Fibroblast of mammary gland (primary cell): ENCODE data around the gene CHAT.

ENCODE experiments used
- DNase-seq: peaks from one replicate; pipeline ENCODE4 v3.0.0-alpha.2; 2010; ENCODE audit warnings: low read depth
- H3K4me3 ChIP-seq: 2 replicates; pipeline ENCODE4 v1.5.1; 2011; ENCODE audit warnings: low read depth, mild to moderate bottlenecking, low read length, moderate library complexity; ENCODE audit not compliant: control insufficient read depth
- TF ChIP-seq, protein P1 (sequence below): conservative IDR thresholded peaks from 2 replicates; pipeline ENCODE4 v1.5.1; 2011; ENCODE audit warnings: low read depth, low read length, inconsistent platforms; ENCODE audit not compliant: control insufficient read depth, insufficient read depth

The CHAT gene

DNA sequence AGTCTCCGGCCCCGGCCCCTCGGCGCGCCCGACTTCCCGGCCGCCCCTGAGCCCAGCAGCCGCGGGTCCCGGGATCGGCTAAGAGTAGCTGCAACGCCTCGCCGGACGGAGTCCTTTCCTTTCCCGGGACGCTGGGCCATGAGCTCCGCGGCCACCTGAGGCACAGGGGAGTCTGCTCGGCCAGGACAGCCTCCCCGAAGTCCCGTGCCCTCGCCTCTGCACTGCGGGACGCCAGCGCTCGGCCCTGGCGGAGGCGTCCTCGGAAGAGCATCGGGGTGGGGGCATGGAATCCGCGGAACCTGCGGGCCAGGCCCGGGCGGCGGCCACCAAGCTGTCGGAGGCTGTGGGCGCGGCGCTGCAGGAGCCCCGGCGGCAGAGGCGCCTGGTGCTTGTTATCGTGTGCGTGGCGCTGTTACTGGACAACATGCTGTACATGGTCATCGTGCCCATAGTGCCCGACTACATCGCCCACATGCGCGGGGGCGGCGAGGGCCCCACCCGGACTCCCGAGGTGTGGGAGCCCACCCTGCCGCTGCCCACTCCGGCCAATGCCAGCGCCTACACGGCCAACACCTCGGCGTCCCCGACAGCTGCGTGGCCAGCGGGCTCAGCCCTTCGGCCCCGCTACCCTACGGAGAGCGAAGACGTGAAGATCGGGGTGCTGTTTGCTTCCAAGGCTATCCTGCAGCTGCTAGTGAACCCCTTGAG is 3.2 kb upstream of the CHAT start:
- no peak overlapping the region for H3K4me3 ChIP-seq
- no peak for DNase-seq
- TF ChIP-seq, protein P1, sequence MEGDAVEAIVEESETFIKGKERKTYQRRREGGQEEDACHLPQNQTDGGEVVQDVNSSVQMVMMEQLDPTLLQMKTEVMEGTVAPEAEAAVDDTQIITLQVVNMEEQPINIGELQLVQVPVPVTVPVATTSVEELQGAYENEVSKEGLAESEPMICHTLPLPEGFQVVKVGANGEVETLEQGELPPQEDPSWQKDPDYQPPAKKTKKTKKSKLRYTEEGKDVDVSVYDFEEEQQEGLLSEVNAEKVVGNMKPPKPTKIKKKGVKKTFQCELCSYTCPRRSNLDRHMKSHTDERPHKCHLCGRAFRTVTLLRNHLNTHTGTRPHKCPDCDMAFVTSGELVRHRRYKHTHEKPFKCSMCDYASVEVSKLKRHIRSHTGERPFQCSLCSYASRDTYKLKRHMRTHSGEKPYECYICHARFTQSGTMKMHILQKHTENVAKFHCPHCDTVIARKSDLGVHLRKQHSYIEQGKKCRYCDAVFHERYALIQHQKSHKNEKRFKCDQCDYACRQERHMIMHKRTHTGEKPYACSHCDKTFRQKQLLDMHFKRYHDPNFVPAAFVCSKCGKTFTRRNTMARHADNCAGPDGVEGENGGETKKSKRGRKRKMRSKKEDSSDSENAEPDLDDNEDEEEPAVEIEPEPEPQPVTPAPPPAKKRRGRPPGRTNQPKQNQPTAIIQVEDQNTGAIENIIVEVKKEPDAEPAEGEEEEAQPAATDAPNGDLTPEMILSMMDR: no peak

DNA sequence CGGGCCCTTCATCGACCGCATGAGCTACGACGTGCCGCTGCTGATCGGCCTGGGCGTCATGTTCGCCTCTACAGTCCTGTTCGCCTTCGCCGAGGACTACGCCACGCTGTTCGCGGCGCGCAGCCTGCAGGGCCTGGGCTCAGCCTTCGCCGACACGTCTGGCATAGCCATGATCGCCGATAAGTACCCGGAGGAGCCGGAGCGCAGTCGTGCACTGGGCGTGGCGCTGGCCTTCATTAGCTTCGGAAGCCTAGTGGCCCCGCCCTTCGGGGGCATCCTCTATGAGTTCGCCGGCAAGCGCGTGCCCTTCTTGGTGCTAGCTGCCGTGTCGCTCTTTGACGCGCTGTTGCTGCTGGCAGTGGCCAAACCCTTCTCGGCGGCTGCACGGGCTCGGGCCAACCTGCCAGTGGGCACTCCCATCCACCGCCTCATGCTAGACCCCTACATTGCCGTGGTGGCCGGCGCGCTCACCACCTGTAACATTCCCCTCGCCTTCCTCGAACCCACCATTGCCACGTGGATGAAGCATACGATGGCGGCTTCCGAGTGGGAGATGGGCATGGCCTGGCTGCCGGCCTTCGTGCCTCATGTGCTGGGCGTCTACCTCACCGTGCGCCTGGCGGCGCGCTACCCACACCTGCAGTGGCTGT is 2.5 kb upstream of the CHAT start:
- TF ChIP-seq, protein P1: no peak
- DNase-seq: no peak
- no peak overlapping the region for H3K4me3 ChIP-seq

DNA sequence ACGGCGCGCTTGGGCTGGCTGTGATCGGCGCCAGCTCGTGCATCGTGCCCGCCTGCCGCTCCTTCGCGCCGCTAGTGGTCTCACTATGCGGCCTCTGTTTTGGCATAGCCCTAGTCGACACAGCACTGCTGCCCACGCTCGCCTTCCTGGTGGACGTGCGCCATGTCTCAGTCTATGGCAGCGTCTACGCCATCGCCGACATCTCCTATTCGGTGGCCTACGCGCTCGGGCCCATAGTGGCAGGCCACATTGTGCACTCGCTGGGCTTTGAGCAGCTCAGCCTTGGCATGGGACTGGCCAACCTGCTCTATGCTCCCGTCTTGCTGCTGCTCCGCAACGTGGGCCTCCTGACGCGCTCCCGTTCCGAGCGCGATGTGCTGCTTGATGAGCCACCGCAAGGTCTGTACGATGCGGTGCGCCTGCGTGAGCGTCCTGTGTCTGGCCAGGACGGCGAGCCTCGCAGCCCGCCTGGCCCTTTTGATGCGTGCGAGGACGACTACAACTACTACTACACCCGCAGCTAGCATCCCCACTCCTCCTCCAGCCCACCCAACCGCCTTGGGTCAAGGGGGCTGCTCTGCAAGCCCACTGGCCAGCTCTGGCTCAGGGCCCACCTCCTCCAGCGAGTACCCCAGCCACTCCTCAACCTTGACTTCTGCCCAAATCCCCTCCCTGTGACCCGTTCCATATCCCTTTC is 1.9 kb upstream of the CHAT start:
- no peak for DNase-seq
- TF ChIP-seq, protein P1: no peak
- no peak overlapping the region for H3K4me3 ChIP-seq

DNA sequence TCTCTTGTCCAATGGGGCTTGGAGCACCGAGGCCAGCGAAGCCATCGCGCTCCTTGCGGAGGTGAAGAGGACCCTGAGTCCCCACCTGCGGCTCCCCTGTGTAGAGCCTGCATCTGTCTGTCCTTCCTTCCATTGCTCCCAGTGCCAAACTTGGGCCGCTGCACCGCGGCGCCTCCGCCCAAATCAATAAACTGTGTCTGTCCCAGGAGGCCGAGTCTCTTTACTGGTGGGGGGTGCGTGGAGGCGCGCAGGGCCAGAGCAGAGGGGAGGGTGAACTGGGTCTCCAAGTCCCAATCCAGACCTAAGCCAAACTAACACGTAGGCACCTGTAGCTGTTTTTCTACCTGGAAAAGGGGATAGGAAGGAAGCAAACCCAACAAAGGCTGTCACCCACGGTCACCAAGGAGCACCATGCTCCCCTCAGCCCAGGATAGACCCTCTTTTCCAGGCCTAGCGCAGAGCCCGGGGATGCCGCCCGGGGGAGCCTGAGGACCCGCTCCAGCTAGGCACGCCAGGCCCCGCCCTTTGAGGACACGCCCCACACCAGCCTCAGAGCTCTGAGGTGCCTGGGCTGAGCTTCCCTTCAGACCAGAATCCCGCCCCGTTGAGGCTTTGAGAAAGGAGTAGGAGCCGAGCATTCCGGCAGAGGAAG is 1.2 kb upstream of the CHAT start:
- DNase-seq: no peak
- TF ChIP-seq, protein P1: no peak

DNA sequence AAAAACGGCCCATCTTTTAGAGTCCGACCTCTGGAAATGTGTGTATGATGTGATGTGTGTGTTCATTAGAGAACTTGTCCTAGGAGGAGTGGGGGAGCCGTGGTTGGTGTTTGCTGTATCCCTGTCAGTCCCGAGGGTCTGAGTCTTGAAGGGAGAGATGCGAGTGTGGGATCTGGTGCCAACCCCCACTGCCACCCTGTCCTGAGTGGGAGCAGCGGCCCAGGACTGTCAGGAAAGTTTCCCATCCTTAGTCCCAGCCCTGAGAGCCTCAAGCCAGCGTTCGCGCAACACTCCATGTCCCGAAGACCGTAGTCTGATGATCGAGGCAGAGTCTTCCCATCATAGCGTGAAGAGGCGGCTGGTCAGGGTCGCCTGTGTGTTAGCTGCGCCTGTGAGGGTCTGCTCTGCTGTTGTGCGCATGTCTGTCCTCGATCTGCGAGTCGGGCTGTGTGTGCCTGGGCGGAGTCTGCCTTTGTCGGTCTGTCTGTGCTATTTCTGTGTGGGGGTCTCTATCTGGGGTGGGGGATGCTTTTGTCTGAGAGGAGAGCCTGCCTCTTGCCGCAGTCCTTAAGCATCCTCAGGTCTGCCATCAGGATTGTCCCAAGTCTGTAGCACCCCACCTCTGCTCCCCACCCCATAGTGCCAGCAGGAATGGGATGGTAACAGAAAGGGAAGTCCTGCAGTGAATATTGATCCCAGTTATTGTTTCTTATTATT is 514 bp upstream of the CHAT start:
- TF ChIP-seq, protein P1: no peak
- no peak overlapping the region for H3K4me3 ChIP-seq
- no peak for DNase-seq

More for the DNA sequence above, 1.2 kb upstream of the CHAT start:
- H3K4me3 ChIP-seq: no peak overlapping the region
